Muscle of arm (tissue), 12 donors: ENCODE data around the gene EXOG. TPM values are rescaled to one million over a fixed set of nuclear protein-coding genes. Genes with fewer than 3 reads are reported as not detected.
A peak's percentile ranks its signal among the peaks of the same experiment; 100 is the strongest.

Experiments used
- DNase-seq: peaks from one replicate; pipeline ENCODE4 v3.0.0-alpha.2; 2013
- polyA plus RNA-seq, 12 donors: library from polyadenylated mRNA; unstranded; fragments of 120-200 nt; gene quantifications; one replicate each; pipeline ENCODE4 v1.2.1, GENCODE V29; 2013; ENCODE audit not compliant: insufficient read length in 12 of 12

Gene EXOG
- polyA plus RNA-seq, 12 donors = 9.1 to 25.4 (median 17.0) TPM; not detected in 1

GRCh38 chr3:38471260-38471857 is 24.8 kb upstream of the EXOG start:
- no peak for DNase-seq

GRCh38 chr3:38472342-38472741 is 23.8 kb upstream of the EXOG start:
- no peak for DNase-seq

DNA sequence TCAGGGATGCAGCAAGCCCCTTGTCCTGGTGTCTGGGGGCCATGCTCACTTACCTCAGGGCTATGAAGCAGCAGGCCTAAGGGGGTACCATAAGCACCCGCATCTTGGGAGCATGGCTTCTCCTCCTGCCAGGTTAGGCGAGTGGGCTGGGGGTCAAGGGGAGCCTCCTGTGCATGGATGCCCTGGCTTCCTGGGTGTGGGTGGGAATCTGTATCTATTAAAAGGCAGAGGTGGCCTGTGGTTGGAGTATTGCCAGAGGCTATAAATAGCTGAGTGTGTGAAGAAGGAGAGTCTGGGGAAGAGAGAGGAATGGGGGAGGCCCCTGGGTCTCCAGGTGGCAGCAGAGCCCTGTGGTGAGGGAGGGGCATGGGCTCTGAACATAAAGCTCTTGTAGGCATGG is 22.9 kb upstream of the EXOG start:
- no peak for DNase-seq

DNA sequence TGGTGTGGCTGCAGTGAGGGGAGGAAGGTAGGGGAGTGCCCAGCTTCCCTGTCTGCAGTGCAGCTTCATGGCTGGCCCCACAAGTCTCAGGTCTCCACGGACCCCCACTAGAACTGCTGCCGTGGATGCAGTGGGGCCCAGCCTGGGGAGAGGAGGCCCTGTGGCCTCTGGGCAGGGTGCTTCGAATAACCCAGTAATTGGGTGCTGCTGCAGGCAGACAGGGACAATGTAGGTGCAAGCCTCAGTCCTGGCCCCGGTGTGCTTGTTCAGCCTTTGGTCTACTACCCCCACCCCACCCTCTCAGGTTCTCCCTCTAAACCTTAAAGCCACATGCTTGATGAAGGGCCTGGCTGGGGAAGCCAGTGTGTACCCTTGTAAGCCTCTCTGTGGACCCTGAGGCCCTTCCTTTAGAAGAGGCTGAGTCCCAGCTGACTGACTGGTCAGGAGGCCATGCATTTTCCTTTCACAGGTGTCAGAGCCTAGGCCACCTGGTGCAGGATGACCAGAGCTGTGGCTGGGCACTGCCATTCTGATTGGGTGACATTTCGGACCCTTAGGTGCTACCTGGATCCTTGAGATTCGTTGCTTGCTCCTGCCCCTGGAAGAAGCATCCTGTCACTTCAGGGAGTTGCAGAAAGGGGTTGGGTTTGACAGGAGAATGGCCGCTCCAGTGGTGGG is 21.1 kb upstream of the EXOG start:
- DNase-seq = no peak

DNA sequence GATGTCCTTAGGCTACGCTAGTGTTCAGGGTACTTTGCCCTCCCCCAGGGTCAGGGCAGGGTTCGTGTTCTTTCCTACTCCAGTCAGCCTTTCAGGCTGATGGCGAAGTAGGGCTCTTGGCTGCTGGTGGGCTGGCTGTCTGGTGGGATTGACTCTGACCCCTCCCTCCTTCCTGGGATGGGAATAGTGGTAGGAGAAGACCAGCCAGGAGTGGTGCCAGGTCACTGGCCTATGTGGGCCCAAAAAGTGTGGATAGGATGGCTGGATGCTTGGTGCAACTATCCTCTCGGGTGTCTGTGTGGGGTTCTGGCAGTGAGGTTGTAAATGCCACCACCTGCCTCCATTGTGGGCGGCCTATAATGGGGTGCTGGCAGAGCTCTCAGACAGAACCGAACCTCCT is 20.4 kb upstream of the EXOG start:
- no peak for DNase-seq

DNA sequence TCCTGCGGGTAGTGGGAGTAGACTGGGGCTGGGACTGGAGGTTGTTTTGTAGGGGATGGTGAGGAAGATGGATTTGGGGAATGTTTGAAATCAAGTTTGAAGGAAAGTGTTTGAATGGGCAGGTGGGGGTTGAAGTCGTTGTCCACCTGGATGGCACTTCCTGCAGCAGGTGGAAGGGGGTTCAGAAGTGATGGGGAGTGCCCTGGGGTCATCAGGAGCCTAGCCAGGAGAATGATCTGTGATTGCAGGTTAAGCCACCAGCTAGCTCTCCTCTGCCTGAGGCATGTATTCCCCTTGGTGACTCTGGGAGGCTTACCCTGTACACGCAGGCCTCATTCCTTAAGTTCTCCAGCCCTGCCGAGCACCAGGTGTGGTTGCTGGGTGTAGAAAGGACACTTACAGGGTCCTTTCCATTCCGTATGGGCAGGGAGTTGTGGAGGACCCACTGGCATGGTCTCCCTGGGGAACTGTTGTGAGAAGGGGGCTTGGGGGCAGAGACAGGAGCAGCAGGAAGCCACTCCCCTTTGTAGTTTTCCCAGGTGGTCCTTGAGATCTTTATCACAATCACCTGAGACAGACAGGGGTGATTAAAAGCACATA is 19.9 kb upstream of the EXOG start:
- no peak for DNase-seq

DNA sequence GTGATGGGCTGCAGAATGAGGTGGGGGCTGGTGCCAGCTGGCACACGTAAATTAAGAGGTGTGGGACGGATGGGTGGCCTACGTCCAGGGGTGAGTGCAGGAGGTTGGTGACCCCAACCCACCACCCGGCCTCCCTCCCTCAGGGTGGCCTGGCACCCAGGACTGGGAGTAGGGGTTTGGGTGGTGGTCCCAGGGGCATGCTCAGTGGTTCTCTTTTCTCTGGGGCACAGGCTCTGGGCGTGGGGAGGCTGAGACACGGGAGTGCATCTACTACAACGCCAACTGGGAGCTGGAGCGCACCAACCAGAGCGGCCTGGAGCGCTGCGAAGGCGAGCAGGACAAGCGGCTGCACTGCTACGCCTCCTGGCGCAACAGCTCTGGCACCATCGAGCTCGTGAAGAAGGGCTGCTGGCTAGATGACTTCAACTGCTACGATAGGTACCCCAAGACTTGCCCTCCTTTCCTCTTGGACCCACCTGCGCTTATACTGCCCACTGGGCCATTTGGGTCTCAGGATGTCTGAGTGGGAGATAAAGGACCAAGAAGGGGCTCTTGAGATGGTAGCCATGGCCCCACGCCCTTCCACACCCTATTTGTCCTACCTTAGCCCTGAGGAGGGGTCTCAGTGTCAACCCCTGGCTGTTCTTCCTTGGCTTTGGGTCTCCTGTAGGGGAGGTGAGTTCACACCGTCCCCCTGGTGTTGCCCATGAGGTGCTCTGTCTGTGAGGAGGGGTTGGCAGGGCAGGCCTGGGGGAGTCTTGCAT is 18.9 kb upstream of the EXOG start:
- no peak for DNase-seq

DNA sequence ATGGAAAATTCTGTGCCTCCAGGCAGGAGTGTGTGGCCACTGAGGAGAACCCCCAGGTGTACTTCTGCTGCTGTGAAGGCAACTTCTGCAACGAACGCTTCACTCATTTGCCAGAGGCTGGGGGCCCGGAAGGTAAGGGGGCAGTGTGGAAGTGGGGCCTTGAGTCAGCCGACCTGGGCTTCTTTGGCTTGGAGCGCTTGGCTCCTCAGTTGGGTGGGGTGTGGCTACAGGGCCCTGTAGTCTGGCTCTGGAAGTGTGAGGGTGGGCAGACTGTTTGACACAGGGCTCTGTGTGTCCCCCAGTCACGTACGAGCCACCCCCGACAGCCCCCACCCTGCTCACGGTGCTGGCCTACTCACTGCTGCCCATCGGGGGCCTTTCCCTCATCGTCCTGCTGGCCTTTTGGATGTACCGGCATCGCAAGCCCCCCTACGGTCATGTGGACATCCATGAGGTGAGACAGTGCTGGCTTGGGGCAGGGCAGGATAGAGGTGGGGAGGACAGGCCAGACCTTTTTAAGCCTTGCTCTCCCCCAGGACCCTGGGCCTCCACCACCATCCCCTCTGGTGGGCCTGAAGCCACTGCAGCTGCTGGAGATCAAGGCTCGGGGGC is 18.2 kb upstream of the EXOG start:
- DNase-seq = no peak

DNA sequence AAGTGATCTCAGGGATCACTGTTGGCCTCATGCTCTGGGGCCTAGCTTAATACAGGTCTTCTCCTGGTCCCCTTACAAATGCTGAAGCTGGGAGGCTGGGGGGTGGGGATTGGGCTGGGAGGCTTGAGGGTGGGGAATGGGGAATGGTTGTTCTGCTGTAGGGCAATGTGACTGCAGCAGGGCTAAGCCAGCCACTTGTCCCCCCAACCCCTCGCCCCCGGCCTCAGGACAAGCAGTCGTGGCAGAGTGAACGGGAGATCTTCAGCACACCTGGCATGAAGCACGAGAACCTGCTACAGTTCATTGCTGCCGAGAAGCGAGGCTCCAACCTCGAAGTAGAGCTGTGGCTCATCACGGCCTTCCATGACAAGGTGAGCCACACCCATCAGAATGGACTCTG is 17.2 kb upstream of the EXOG start:
- no peak for DNase-seq

- peak; percentile 61 for DNase-seq
These were observed 16.6 kb upstream of the EXOG start for GRCh38 chr3:38479431-38480092.

DNA sequence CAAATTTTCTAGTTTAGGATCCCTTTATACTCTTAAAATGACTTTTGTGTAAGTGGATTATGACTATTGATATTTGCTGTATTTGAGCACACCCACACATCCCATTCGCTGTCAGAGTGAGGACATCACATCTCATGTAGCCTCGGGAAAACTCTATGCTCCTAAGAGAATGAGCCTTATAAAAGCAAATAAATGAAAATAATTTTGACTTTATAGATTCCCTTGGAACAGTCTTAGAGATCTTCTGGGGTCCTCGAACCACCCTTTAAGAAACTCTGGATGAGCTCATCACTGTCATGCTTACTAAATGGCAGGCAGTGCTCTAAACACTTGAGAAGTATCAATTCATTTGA is 16.1 kb upstream of the EXOG start:
- no peak for DNase-seq

DNA sequence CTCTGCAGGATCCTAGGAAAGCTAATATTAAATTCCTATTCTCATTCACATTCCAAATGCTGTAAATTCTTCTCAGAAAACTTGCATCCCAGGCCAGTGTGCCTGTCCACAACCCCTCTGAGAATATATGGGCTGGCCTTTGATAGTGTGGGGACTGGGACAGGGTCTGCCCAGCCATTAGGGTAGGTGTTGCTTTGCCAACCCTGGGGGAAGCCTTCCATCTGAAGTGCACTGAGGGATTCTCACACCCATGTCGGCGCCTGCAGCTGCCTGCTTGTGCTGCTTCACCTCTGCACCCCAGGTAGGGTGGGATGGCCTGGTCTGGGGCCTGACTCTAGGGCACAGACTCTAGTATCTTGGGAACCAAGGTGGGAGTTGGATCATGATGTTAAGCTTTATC is 15.2 kb upstream of the EXOG start:
- no peak for DNase-seq

GRCh38 chr3:38482951-38483350 is 13.2 kb upstream of the EXOG start:
- no peak for DNase-seq

- no peak for DNase-seq
These were observed 8.8 kb upstream of the EXOG start for GRCh38 chr3:38487323-38487722.

DNA sequence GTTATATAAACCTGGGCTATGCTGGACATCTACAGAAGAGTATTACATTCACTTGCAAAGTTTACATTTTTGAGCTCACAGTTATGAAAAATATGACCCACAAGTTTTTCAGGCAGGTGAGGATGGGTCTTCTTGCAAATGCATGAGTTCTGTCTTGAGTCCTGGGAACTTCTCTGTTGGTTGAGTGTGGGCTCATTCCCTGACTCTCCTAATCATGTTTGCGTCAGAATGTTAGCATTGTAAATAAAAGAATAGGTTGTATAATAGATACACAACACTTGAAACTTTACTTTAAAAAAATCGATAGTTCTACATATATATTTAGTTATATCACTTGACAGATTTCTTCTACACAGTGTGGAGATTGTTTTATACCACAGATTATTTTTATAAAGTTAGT is 7.2 kb upstream of the EXOG start:
- DNase-seq = no peak

DNA sequence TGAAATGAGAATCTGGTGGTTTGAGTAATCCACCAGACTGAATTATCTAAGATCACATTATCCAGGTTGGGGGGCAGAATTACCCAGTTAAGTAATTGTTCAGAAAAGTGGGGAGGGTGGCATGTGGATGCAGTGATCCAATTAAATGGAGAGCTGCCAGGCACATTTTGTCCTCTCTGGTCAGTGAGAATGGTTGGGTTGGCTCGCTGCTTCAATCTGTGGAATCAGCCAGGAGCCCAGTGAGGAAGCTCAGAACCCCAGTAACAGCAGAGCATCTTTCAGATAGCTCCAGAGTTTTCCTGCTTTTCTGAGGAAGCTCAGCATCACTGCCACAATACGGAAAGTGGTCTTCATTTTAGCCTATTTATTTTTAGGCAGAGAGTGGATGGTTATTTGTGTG is 6.4 kb upstream of the EXOG start:
- DNase-seq = no peak

DNA sequence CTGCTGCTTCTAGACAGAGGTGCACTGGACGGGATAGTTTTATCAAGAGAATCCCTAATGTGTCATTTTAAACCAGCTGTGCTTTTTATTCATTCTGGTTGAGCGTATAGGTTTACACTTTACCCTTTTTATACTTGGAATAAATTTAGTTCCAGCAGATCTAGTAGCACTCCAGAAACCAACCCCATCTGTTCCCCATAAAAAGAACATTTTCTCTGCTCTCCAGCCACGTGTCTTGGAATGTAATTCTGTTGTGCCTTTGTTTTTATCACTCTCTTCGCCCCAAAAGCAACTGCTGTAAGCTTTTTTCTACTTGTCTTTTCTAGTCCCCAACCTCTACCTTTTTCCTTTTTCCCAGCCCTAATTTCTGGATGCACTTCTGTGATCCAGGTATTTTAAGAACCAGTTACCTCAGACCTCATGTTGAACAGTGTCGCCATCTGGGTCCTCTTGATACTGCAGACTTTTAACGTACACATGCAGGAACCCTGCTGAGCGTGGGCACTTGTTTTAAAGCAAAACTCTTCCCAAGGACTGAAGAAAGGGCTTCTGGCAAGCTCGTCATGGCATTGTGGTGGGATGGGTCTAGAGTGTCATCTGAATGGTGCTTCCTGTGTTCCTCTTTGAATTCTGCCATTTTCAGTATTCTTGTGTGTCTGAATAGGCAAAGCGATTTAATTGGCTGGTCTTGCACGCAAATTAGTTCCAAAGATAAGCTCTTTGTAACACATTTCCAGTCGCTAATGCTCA is 5.7 kb upstream of the EXOG start:
- peak; percentile 26 for DNase-seq

DNA sequence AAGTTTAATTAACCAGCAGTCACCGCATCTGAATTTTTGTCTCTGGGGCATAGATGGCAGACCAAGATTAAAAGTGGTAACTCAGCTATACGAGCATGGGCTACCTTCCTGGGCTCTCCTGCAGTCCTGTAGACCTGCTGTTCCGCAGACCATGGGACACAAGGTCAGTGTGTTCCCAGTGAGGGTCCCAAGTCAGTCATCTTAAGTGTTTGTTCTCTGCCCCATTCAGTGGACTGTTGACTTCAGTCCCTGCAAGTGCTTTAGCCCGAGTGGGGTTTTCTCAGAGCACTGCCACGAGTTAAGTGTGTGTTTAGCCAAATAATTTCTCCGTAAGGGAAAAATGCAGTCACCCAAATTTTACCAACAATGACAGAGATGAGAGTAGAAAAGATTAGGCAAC is 4.9 kb upstream of the EXOG start:
- no peak for DNase-seq

DNA sequence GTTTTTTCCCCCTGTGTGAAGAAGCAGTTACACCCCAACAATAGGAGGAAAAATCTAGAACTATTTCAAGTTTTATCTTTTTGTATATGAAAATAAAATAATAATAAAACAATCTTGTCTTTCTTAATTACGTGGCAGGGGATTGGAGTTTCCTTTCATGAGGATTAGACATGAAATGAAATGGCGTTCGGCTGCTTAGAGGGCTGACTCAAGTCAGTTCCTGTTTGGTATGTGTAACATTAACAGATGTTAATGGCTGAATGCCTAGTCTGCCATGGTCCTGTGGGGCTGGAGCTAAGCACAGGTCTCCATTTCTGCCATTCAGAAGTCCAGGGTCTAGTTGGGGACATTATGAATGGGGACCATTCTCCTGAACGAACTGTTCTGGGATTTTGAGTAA is 3.1 kb upstream of the EXOG start:
- DNase-seq = peak; percentile 31

DNA sequence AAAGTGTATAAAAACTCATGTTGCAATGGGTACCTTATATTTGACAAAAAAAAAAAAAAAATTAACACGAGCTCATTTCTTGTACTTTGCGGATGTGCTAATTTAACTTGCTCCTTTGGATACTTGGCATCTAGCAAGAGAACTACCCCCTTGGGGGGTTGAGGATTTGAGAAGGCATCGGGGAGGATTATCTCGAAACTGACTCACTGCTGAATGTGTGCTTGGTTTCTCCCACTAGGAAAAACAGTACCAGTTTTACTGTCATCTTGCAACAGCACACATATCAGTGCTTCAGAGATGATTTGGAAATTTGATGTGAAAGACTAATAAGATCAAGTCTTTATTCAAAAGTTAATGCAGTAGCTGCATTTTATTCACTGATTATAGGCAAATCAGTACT is 891 bp downstream of the EXOG start:
- DNase-seq = no peak
